IPS-11a (cell line): ENCODE results near the gene P4HA2.

Experiments
- H3K4me3 ChIP-seq: one replicate; pipeline ENCODE4 v1.5.1; 2013; ENCODE audit warnings: low read depth, low read length, control low read depth

Gene P4HA2

GRCh38 chr5:132253008-132253441 lies 25.4 kb upstream of the P4HA2 start:
- no peak overlapping the region for H3K4me3 ChIP-seq

DNA sequence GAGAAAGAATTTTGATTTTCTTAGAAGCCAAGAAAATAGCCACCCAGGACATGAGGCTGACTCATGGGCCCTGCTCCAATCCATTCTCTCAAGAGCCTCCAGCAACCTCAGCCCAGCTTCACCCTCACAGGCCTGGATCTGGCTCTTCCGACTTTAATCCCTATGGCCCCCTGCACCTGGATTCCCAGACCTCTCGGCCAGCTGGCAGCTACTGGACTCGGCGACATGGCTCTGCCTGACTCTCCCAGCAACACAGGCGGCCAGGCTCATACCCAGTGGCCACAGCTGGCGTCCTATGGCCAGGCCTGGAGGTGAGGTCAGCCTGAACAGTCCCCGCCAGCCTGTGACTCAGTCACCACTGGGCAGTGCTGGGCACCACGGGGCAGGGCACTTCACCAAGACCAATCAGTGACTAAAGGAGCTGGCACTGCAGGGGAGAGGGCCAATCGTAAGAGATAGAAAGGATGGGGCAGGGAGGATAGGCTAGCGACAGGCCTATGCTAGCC lies 23.6 kb upstream of the P4HA2 start:
- H3K4me3 ChIP-seq, result no peak overlapping the region

- no peak overlapping the region for H3K4me3 ChIP-seq
Observed at GRCh38 chr5:132250547-132250946, 22.9 kb upstream of the P4HA2 start.

GRCh38 chr5:132246806-132247205 lies 19.2 kb upstream of the P4HA2 start:
- H3K4me3 ChIP-seq, result no peak overlapping the region

DNA sequence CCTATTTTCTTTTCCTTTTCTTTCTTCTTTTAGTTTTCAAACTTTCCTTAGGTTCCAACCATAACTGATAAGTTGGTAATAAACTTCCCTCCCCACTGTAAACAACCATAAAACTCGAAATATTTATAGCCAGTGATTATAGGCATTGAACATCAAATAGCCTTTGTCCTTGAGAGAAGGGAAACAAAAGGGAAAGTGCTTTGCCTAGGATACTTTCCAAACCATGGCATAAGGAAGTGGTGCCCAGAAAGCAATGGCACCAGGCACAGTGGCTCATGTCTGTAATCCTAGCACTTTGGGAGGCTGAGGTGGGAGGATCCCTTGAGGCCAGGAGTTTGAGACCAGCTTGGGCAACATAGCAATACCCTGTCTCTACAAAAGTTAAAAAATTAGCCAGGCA lies 17.9 kb upstream of the P4HA2 start:
- no peak overlapping the region for H3K4me3 ChIP-seq

DNA sequence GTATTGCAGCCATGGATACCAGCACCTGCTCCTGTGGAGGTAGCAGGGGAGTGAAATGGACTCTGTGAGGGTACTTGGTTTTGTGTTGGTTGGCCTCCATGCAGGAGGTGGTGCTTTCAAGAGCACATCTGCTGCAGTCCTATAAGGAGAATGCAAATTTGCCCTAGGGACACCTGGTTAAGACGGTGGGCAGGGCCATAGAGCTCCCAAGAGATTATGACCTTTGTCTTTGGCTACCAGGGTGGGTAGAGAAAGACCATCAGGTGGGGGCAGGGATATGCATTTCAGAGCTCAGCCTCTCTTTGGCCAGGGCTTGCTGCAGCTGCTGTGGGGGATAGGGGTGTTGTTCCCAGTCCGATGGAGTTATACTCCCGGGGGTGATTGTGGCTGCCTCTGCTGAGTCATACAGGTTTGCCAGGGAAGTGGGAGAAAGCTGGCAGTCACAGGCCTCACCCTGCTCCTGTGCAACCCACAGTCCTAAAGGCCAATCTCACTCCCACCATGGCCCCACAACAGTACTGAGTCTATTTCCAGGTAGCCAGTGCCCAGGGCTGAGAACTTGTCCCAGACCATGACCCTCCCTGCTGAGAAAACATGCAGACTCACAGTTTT lies 15.8 kb upstream of the P4HA2 start:
- no peak overlapping the region for H3K4me3 ChIP-seq

DNA sequence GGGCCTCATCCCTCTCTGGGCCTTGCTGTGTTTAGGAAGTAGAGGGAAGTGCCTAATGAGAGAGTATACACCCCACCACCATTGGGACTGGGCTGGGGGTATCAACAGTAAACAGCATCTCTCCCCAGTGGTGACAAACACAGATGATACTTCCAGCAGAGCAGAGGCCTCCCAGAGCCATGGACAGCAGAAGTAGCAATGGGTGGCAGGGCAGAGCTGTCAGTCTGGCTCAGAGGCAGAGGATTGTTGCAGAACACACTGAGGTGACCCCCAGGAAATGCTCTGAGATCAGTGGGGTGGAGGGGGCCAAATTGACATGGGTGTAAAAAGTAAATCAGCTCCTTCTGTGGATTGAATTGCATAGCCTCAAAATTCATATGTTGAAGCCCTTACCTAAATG lies 12.1 kb upstream of the P4HA2 start:
- H3K4me3 ChIP-seq, result no peak overlapping the region

- H3K4me3 ChIP-seq, result no peak overlapping the region
Observed at GRCh38 chr5:132238901-132239500, 11.3 kb upstream of the P4HA2 start.

DNA sequence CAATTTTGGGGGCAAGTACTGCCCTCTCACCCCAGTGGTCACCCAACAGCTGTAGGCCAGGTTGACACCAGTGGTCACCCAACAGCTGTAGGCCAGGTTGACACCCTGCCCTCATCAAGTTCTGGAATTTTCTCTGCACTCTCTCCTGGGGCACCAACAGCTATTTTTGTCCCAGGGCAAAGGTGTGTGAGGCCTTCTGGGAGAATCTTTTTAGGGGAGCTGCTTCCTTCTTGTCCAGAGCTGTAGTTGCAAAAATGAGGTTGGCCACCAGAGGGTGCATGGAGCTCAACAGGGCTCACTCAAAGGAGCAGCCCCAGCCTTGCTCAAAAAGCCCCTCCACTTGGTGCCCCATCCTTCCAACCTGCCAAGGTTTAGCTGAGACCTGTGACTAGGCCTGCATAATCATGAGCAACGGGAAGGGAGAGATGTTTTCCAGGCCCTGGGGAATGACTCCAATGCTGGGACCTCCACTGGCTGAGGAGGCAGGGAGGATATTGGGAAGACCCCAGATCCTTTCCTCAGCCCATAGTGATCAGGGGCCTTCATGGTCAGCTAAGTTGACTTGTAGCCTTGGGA lies 10.6 kb upstream of the P4HA2 start:
- no peak overlapping the region for H3K4me3 ChIP-seq

- no peak overlapping the region for H3K4me3 ChIP-seq
Observed at GRCh38 chr5:132237670-132238069, 10.0 kb upstream of the P4HA2 start.

GRCh38 chr5:132237141-132237540 lies 9.5 kb upstream of the P4HA2 start:
- H3K4me3 ChIP-seq, result no peak overlapping the region

DNA sequence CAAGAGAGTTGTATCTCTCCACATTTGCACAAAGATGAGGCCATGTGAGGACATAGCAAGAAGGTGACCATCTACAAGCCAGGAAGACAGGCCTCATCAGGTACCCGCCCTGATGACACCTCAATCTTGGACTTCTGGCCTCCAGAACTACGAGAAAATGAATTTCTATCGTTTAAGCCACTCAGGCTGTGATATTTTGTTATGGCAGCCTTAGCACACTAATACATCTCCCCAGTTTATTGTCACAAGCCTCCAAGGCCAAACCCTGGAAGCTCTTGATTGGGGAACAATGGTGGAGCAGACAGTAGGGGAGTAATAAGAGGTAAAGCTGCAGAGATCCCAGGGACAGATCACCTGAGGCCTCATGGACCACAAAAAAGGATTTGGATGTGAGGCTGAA lies 7.7 kb upstream of the P4HA2 start:
- H3K4me3 ChIP-seq, result no peak overlapping the region

DNA sequence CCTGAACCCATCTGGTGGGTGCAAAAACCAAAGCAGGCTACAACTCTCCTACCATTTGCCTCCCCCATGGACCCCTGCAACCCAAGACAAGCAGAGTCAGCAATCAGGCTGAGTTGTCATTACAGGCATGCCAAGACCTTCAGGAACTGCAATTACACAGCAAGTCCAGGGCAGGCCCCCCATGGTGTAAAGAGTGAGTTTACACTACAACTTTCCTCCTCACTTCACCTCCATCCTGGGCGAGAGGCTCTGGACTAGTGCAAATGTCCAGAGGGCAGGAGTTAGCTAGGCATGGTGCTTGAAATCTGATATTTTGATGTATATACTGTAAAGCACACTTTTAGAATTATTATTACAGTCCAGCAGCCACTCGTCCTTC lies 7.0 kb upstream of the P4HA2 start:
- H3K4me3 ChIP-seq, result no peak overlapping the region

GRCh38 chr5:132233811-132234683 lies 6.4 kb upstream of the P4HA2 start:
- no peak overlapping the region for H3K4me3 ChIP-seq

GRCh38 chr5:132233081-132233480 lies 5.4 kb upstream of the P4HA2 start:
- no peak overlapping the region for H3K4me3 ChIP-seq

- no peak overlapping the region for H3K4me3 ChIP-seq
Observed at GRCh38 chr5:132232465-132232864, 4.8 kb upstream of the P4HA2 start.

DNA sequence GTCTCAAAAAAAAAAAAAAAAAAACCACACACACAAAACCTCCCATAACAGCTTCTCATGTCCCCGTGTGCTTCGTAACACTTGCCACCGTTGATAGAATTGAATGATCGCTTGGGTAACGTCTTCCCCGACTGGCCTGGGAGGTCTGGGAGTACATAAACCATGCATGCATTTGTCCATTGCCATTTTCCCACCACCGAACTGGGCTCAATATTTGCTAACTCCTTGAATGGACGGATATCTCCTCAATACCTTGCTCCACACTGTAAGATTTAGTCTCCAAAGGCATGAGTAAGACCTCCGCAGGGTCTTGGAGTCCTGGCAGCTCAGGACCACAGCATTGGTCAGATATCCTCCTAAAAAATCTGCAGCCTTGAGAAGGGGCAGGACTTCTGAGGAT lies 3.2 kb upstream of the P4HA2 start:
- H3K4me3 ChIP-seq, result no peak overlapping the region

- H3K4me3 ChIP-seq, result no peak overlapping the region
Observed at GRCh38 chr5:132229236-132229635, 1.6 kb upstream of the P4HA2 start.

- H3K4me3 ChIP-seq, result peak overlapping the region; percentile 53
Observed at GRCh38 chr5:132228241-132229035, 785 bp upstream of the P4HA2 start.

GRCh38 chr5:132227235-132227484 lies 493 bp downstream of the P4HA2 start:
- H3K4me3 ChIP-seq, result peak overlapping the region; percentile 53
